Measurements from ENCODE around the gene POU2F2.

POU2F2 gene

DNA sequence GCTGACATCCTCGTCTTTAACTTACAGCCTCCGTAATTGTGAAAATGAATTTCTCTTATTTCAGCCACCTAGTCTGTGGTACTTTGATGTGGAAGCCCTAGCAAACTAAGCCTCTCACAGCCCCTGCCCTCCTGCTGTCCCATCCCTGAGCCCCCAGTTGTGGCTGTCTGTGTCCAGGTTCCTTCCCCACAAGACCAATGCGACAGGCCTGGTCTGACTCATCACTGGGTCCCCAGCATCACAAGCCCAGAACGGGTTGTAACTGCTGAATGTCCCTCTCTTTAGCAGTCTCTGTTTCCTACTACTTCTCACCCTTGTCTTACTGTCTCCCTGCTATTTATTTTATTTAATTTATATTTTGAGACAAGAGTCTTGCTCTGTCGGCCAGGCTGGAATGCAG is 5.7 kb downstream of the POU2F2 start:
- no peak for DNase-seq (ENCODE audit: low read depth in 2 of 3, low spot score in 1 of 3)

DNA sequence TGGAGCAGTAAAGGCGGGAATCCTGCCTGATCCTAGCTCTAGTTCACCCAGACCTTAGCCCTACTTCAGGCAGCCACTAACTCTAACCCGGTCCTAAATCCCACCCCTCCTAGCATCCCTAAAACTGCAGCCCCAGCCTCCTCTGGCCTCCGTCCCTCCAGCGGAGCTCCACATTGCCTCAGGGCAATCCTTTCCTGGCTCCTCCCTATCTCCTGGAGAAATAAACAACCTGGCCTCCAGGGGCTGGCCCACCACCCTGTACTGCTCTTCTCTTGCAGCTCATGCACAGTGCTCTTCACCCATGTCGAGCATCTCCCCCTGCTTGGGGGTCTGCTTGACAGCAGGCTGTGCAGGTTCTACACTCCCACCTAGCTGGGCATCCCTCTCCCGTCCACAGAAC is 6.7 kb downstream of the POU2F2 start:
- no peak for DNase-seq (ENCODE audit: low read depth in 2 of 3, low spot score in 1 of 3)

DNA sequence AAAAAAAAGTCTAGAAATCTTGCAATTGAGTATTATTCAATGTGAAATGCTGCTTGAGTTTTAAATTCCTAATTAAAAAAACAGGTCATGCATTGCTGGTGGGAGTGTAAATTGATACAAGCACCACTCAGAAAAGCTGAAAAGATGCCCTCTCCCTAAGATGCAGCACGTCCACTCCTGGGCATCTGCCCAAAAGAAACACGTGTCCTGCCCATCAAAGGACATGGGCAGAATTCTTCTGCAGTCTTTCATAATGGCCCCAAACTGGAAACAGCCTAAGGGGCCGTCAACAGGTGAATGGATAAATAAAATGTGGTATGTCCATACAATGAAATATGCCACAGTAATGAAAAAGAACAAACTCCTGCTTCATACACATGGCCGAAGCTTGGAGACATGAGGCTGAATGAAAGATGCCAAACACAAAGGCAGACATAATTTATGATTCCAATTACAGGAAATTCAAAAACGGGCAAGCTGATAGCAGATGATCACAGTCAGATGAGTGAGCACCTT is 7.8 kb downstream of the POU2F2 start:
- no peak for DNase-seq (ENCODE audit: low read depth in 2 of 3, low spot score in 1 of 3)

DNA sequence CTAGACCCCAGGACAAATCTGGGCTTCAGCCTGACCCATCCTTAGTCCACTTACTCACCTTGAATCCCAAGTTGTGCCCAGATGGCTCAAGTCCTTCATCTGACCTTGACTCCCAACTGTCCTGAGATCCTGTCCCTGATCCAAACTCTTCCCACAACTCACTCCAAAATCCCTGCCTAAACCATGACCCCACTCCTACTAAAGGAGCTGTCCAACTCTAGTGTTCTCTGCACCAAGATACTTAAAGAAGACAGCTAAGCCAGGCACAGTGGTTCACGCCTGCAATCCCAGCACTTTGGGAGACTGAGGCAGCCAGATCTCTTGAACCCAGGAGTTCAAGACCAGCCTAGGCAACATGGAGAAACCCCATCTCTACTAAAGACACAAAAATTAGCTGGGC is 8.5 kb downstream of the POU2F2 start:
- no peak for DNase-seq (ENCODE audit: low read depth in 2 of 3, low spot score in 1 of 3)

DNA sequence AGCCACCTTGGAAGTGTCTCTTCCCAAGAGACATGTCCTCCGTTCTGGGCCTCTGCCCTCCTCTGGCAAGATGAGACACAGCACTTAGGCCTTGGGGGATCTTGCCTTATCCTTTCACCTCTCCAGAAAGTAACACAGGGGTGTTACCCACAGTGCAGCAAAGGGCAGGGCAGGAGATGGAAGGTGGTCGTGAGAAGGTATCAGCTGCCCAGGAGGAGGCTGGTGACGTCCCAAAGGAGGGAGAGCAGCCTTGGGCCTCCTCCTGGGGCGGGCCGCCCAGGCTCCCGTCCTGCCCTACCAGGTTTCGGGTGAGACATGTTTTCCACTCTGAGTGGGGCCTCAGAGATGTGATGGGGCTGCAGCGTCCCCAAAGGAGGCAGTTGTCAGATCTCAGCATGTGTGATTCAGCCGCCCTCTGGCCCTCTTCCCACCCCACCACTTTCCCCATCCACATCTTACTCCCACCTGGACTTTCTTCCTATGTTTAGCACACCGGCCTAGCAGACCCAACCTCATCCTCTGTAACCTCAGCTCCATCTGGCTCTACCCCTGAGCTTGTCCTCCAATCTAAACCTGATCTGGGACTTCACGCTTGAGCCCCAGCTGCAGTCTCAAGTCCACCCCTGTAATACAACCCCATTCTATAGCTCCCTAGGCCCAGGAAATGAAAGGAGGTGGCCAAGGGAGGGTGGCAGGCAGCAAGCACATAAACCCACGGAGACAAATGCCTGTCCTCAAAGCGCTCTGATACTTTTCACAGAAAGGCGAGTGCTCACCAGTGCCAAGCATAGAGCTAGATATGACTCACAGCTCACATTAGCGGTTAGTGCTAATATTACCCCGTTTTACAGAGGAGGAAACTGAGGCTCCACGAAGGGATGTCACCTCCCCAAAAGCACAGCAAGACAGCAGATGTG is 9.3 kb downstream of the POU2F2 start:
- DNase-seq (ENCODE audit: low read depth in 2 of 3, low spot score in 1 of 3): peak; percentile 72 to 77 (median 73)

DNA sequence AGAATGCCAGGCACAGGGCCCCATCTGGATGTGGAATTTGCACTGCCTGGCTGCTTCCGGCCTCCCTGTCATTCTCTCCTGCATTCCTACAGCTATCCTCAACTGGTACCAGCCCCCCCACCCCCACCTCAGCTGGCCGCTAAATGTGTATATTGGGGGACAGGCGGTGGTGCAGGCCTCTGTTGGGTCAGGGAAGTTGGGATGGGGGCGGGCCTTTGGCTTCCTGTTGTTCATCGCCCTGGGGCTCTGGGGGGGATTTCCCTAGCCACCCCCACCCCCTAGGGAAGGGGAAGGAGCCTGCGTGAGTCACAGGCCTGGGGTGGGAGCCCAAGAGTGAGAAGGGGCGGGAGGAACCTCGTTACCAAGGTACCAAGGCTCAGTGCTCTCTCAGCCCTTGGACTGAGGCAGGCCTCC is 10.6 kb downstream of the POU2F2 start:
- peak; percentile 75 to 83 (median 77) for DNase-seq (ENCODE audit: low read depth in 2 of 3, low spot score in 1 of 3)

DNA sequence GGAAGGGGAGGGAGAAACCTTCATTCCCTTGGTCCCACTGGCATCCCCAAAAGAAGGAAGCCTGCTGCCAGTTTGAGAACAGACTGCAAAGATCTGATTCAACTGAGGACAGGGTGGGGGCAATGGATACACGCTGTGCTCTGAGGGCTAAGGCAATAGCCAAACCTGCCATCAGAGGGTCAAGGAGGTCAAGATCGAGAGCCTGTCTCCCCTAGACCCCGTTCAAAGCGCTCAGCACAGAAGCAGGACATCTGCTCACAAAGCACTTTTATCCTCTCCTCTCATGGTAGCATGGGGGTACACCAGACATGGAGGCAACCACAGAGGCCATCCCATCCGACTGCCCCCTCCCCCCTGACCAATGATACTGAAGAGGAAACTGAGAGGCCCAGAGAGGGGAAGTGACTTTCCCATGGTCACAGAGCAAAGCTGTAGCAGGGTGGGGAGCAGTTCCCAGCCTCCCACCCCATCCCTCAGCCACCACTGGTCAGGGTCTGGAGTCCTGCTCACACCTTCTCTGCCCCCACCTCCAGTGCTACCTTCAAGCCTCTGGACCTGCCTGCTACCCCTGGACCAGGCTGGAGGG is 11.1 kb downstream of the POU2F2 start:
- no peak for DNase-seq (ENCODE audit: low read depth in 2 of 3, low spot score in 1 of 3)

DNA sequence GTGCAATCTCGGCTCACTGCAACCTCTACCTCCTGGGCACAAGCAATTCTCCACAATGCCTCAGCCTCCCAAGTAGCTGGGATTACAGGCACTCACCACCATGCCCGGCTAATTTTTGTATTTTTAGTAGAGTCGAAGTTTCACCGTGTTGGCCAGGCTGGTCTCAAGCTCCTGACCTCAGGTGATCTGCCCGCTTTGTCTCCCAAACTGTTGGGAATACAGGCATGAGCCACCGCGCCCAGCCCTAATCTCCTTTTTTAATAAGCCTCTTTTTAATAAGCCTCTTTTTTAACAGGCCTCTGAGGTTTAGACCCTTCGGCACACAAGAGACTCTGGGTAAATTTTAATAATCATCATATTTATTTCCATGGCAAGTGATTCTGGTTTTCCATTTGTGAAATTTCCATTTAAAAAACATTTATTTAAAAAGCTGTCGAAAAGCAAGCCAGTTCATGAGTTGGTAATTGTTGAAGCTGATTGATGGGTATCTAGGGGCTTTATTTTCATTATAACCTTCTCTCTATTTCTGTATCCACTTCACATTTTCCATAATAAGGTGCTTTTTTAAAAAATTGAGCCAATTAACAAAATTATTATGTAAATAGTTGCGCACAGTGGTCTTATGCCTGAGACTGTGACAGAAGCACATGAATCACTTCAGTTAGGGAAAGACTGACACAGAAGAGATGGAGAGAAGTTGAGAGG is 11.8 kb downstream of the POU2F2 start:
- no peak for DNase-seq (ENCODE audit: low read depth in 2 of 3, low spot score in 1 of 3)

DNA sequence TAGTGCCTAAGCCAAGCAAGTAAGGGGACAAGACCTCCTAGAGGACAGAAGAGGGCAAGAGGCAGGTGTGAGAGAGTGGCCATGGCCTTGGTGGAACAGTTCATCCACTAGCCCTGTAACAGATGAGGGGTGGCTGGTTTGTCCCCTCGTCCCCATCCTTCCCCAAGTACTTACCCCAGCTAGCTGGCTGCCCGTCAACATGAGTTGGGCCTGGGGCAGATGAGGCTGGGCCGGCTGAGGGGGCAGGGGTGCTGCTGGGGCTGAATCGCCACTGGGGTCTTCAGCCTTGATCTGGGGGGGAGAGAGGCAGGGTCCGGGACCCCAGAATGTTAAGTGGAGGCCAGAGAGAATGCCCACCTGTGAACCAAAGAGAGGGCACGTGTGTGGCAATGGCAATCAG is 15.2 kb downstream of the POU2F2 start:
- no peak for DNase-seq (ENCODE audit: low read depth in 2 of 3, low spot score in 1 of 3)

DNA sequence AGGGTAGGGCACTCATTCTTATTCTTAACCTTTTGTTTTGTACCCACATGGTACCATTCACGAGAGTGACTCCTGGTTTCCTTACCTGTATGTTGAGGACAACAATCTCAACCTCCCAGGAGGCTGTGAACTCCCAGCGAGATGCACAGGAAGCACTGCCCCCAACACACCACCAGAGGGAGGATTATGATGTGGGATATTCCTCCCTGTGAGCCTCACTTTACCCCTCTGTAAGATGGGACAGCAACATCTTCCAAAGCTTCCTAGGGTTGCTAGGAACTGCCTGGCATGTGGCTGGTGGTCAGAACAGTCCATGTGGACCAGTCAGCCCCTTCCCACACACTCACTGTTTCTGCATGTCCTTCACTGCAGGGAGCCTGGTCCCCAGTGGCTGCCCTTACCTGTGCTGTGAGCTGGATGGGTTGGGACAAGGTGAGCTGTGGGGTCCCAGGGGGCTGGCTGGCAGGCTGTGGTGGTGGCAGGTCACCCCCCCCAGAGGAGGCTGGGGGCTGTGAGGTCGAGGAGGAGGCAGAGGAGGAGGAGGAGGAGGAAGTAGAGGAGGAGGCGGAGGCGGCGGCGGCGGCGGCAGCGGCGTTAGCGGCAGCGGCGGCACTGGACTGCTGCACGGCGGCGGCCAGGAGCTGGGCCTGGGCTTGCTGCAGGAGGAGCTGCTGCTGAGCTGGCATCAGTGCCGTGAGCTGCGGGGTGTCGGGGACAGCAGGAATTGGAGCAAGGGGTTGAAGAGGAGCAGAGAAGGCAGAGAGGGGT is 15.8 kb downstream of the POU2F2 start:
- DNase-seq (ENCODE audit: low read depth in 2 of 3, low spot score in 1 of 3): no peak

DNA sequence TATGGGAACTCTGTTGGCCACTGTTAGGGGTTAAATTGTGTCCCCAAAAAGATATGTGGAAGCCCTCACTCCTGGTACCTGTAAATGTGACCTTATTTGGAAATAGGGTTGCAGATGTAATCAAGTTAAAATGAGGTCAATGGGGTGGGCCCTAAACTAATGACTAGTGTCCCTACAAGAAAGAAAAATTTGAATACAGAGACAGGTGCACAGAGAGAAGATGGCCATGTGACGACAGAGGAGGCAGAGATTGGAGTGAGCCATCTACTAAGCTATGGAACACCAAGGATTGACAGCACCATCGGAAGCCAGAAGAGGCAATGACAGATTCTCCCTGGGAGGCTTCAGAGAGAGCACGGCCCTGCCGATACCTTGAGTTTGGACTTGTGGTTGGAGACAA is 16.5 kb downstream of the POU2F2 start:
- DNase-seq (ENCODE audit: low read depth in 2 of 3, low spot score in 1 of 3): no peak

DNA sequence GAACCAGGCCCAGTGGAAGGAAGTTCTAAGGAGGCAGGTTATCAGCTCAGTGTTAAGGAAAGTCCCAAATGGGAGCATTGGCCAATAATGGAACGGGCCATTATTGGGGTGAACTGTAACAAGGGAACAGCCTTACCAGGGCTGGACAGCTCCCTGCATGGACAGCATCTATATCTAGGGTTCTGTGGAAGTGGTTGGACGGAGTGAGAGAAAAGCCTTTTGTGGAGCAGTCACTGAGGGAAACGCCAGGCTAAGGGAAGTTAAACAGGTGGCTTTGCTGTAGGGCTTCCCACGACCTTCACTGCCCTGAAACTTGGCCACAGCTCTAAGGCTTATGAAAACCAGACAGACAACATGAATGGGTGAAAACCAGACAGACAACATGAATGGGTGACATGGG is 17.0 kb downstream of the POU2F2 start:
- no peak for DNase-seq (ENCODE audit: low read depth in 2 of 3, low spot score in 1 of 3)

DNA sequence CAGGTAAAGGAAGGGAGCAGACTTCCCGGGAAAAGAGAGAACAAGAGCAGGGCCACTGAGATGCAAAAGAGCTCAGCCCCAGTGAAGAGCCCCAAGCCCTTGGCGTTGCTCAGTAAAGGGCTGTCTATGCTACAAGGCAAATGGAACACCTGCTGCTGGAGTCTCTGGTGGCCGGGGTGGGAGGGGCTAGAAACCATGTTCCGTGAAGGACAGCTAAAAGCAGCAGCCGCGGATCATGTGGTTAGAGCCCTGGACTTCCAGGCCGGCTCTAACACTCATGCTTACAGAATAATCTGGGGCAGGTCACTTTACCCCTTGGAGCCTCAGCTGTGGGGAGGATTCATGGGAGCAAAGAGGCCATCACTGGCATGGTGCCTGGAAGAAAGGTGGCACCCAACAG is 17.8 kb downstream of the POU2F2 start:
- no peak for DNase-seq (ENCODE audit: low read depth in 2 of 3, low spot score in 1 of 3)

DNA sequence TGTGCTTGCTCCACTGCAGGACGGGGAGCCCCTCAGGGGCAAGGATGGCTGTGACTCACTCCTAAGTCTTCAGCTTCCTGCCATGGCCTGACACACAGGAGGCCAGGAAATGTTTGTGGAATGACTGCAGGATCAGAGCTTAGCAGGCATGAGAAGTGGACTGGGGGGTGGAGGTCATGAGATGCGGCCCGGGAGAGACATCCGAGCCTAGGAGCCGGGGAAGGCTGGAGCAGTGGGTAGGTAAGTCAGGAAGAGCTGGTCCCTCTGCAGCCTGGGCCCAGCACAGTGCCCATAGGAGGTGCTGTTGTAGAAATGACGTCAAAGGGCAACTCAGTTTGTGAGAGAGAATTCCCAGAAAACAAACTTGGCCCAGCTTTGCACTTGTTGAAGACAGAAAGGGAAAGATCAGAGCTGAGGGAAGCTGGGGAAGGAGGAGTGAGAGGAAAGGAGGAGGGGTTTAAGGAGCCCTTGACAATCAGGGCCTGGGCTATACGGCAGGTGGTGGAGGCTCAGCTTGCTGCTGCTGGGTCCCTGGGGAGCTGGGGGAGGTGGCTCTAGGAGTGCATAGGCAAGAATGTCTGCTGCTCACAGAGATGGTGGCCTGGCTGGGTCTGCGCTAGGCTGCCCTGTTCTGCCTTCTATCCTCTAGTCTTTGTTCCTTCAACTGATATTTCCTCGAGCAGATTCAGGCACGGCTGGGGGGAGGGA is 18.5 kb downstream of the POU2F2 start:
- DNase-seq (ENCODE audit: low read depth in 2 of 3, low spot score in 1 of 3): no peak

DNA sequence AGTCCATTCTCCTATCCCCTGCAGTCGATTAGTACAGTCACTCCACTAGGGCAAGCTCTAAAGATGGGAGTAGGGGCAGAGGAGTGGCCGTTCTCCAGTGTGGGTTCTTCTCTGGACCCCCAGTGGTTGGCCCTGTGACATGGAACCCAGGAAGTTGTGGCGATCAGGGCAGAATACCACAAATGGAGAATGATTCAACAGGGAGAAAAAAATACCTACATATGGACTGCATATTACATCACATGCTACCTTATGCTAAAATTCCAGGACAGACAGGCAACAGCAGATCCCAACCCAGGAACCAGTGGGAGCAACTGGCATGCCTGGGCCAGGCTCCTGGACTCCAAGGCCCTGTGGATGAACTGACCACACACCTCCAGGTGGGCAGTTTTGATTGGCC is 20.4 kb downstream of the POU2F2 start:
- DNase-seq (ENCODE audit: low read depth in 2 of 3, low spot score in 1 of 3): no peak

DNA sequence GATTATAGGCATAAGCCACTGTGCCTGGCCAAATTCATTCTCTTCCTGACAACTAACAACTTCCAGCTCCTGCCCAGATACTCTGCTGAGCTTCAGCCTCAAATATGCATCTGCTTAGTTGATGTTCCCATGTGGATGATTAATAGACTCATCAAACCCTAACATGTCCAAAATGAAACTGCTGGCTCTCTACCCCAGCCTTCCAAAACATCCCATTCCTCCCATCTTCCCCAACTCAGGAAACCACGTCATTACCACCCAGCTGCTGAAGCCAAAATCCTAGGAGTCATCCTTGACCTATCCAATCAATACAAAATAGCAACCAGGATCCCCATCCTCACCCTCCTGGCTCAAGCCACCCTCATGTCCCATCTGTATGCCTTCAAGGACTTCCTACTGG is 20.9 kb downstream of the POU2F2 start:
- DNase-seq (ENCODE audit: low read depth in 2 of 3, low spot score in 1 of 3): no peak

DNA sequence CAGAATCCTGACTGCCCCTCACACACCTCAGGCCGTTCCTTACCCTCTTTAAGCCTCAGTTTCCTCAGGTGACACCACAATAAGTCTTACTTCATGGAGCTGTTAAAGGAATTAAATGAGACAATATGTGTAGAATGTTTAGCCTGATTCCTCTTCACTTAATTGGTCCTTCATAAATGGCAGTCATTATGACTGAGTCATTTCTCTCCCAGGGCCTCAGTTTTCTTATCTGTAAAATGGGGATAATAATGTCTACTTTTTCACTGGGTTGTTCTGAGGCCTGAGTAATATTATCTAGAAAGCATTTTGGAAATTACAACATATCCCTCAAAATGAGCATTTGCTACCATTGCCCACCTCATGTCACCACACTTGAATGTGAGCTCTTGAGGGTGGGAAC is 21.6 kb downstream of the POU2F2 start:
- no peak for DNase-seq (ENCODE audit: low read depth in 2 of 3, low spot score in 1 of 3)

DNA sequence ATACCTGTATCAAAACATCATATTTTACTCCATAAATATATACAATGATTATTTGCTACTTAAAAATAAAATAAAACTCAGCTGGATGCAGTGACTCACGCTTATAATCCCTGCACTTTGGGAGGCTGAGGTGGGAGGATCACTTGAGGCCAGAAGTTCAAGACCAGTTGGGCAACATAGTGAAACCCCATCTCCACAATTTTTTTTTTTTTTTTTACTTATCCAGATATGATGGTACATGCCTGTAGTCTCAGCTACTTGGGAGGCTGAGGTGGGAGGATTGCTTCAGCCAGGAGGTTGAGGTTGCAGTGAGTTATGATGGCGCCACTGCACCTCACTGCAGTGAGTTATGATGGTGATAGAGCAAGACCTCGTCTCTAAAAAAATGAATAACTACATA is 22.4 kb downstream of the POU2F2 start:
- DNase-seq (ENCODE audit: low read depth in 2 of 3, low spot score in 1 of 3): no peak

DNA sequence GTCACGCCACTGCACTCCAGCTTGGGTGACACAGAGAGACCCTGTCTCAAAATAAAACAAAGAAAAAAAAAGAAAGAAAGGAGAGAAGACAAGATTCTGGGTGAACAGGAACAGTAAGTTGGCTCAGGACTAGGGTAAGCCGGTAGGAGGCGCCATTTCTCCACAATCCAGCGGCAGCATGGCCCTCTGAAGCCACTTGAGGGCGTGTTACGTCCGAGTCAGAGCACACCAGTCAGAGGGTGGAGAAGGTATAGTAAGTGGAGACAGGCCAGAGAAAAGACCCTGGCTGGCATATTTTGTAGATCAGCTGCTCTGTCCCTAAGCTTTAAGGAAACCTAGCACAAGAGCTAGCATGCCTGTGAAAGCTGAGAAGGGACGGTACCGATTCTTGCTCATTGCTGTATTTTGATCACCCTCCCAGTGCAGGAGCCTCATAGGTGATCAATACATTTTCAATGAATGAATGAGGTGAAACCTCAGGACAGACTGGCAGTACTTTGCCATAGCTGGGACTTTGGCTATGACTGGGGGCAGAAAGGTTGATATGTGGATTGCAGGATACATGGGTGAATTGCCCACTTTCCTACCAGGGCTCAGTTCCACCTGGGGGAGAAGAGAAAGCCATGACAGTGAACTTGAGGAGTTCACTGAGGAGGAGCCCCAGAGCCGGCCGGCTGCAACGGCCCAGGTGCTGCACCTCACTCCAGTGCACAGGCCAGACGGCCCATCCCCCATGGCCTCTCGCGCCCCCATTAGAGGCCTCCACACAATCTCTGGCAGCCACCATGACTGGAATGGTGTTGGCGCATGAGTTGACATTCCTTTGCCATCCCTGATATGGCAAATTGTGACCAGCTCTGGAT is 23.5 kb downstream of the POU2F2 start:
- peak; percentile 79 to 92 (median 84) for DNase-seq (ENCODE audit: low read depth in 2 of 3, low spot score in 1 of 3)

DNA sequence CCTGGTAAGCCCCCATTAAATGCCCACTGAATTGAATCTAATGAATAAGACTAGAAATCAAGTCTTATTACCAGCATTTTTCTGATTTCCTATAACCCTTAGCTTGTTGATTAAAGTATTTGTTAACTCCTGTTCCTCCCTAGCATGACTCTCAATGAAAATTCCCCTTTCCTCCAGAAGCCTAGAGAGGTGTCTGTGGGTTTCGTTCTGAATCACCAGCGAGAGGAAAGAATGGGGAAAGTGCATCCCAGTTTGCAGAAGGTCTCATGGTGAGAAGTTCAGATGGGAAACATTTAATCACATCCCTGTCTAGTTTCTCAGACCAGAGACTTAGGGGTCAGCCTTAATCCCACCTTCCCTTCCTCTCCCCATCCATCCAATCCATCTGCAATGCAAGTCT is 26.9 kb downstream of the POU2F2 start:
- no peak for DNase-seq (ENCODE audit: low read depth in 2 of 3, low spot score in 1 of 3)
